Stomach (tissue), 9 donors: ENCODE data around the gene SYT2. TPM values are rescaled to one million over a fixed set of nuclear protein-coding genes. Genes with fewer than 3 reads are reported as not detected.

Experiments
- DNase-seq, 2 donors: peaks; one replicate each; pipeline versions ENCODE4 v3.0.0 to v3.0.0-alpha.2; 2013 to 2019
- H3K27ac ChIP-seq, 5 donors: fragments of 200-600 bp in 4 of 5; sonication (generic) in 4 of 5; one replicate each; pipeline ENCODE4 v1.5.1; 2013 to 2019; ENCODE audit warnings: mild to moderate bottlenecking in 1 of 5, moderate library complexity in 1 of 5
- H3K27me3 ChIP-seq, 3 donors: fragments of 200-600 bp; sonication (generic); one replicate each; pipeline ENCODE4 v1.5.1; 2017 to 2019; ENCODE audit warnings: mixed run types in 1 of 3
- H3K36me3 ChIP-seq, 4 donors: fragments of 200-600 bp; sonication (generic); 1 replicate in 3 of 4; 2 replicates in 1 of 4; pipeline ENCODE4 v1.5.1; 2016 to 2019
- H3K4me1 ChIP-seq, 4 donors: fragments of 200-600 bp; sonication (generic); one replicate each; pipeline ENCODE4 v1.5.1; 2016 to 2019
- H3K4me3 ChIP-seq, 4 donors: fragments of 200-600 bp; sonication (generic) in 3 of 4; one replicate each; pipeline ENCODE4 v1.5.1; 2016 to 2019; ENCODE audit warnings: mild to moderate bottlenecking in 1 of 4
- H3K9me3 ChIP-seq, 4 donors: fragments of 200-600 bp; sonication (generic); one replicate each; pipeline ENCODE4 v1.5.1; 2016 to 2019
- CTCF ChIP-seq, 7 experiments: fragments of 450-650 bp in 4 of 7; fragments of 200-600 bp in 3 of 7; sonication (generic) in 3 of 7; IDR thresholded peaks; one replicate each; pipeline ENCODE4 v1.5.1; 2016 to 2019; ENCODE audit warnings: antibody characterized with exemption in 7 of 7, control low read depth in 2 of 7, mild to moderate bottlenecking in 1 of 7
- EP300 ChIP-seq: sonication (generic); formaldehyde crosslinking; IDR thresholded peaks from one replicate; pipeline ENCODE4 v1.6.1; 2017; ENCODE audit warnings: antibody characterized with exemption
- POLR2A ChIP-seq, 4 donors: fragments of 450-650 bp; IDR thresholded peaks; one replicate each; pipeline ENCODE4 v1.6.1; 2016; ENCODE audit warnings: antibody characterized with exemption in 4 of 4, control low read depth in 2 of 4, mild to moderate bottlenecking in 1 of 4, moderate library complexity in 1 of 4
- POLR2AphosphoS5 ChIP-seq, 3 donors: sonication (generic); formaldehyde crosslinking; IDR thresholded peaks; one replicate each; pipeline ENCODE4 v1.6.1; 2016; ENCODE audit warnings: antibody characterized with exemption in 3 of 3
- WGBS, 5 donors: extraction: QIAGEN DNeasy Blood & Tissue Kit in 3 of 5; methylation state at CpG; one replicate each; pipeline versions ENCODE4 v1.1.5 to v1.1.7; 2013 to 2018; 5-methylcytosine and 5-hydroxymethylcytosine counted together
- intact Hi-C: fragments of 100-400 bp; cut with DNase I; formaldehyde crosslinking; loops from one replicate; pipeline ENCODE4 v1.15.1; 2023; ENCODE audit warnings: low total_unique reads
- polyA plus RNA-seq, 3 donors: library from polyadenylated mRNA; stranded (reverse); fragments of 200-250 nt; gene quantifications; one replicate each; pipeline ENCODE4 v1.2.3, GENCODE V29; 2013
- total RNA-seq, 5 donors: library from RNA; depleted of rRNA; stranded (reverse); fragments of >200 nt; gene quantifications; one replicate each; pipeline versions ENCODE4 v1.1.0 to v1.2.3, GENCODE V29; 2014 to 2016
- donor health status: healthy with polysubstance abuse.
- donor health status: Bipolar disorder and iron deficiency.
- donor health status: healthy.

The SYT2 gene
- total and polyA plus RNA-seq, 8 donors, result 0.18 to 0.29 TPM; not detected in 6

GRCh38 chr1:202689493-202690342 lies 20.5 kb downstream of the SYT2 start:
- H3K9me3 ChIP-seq, result no peaks in the 10 kb centered on the region
- no peaks in the 10 kb centered on the region for H3K4me1 ChIP-seq
- WGBS, 5 donors, result 67 to 75% (median 70%) methylated on average over 9 of the region's 9 CpGs
- H3K4me3 ChIP-seq, result no peak overlapping the region
- TF ChIP-seq CTCF (IDR thresholded peaks at IDR 0.05) (no peak), POLR2AphosphoS5 (IDR thresholded peaks at IDR 0.05) (no peak), POLR2A (IDR thresholded peaks at IDR 0.05) (no peak), EP300 (no peak)
- peaks cover 0 to 81% (median 5%) of the 10 kb centered on the region in 3 donors for H3K27me3 ChIP-seq
- intact Hi-C loops, result no loop called here
- no peak for DNase-seq
- H3K36me3 ChIP-seq, result no peaks in the 10 kb centered on the region
- H3K27ac ChIP-seq, result no peak overlapping the region

GRCh38 chr1:202689082-202689481 lies 21.2 kb downstream of the SYT2 start:
- WGBS, 5 donors, result 57 to 82% (median 64%) methylated on average over 2 to 3 of the region's 3 CpGs

GRCh38 chr1:202688401-202688800 lies 21.9 kb downstream of the SYT2 start:
- peaks cover 0 to 75% (median 5%) of the 10 kb centered on the region in 3 donors for H3K27me3 ChIP-seq
- H3K9me3 ChIP-seq, result no peaks in the 10 kb centered on the region
- WGBS, 5 donors, result 69 to 79% (median 75%) methylated on average over 7 of the region's 7 CpGs
- no peak overlapping the region for H3K4me3 ChIP-seq
- H3K4me1 ChIP-seq, result no peaks in the 10 kb centered on the region
- H3K36me3 ChIP-seq, result no peaks in the 10 kb centered on the region
- H3K27ac ChIP-seq, result no peak overlapping the region
- intact Hi-C loops, result no loop called here
- DNase-seq, result no peak
- no peak for TF ChIP-seq POLR2AphosphoS5 (IDR thresholded peaks at IDR 0.05)
- no peak for TF ChIP-seq EP300
- no peak for TF ChIP-seq CTCF (IDR thresholded peaks at IDR 0.05)
- no peak for TF ChIP-seq POLR2A (IDR thresholded peaks at IDR 0.05)

More at GRCh38 chr1:202689082-202689481, 21.2 kb downstream of the SYT2 start:
- Histone ChIP-seq H3K36me3 (no peaks in the 10 kb centered on the region), H3K9me3 (no peaks in the 10 kb centered on the region), H3K27ac (no peak overlapping the region), H3K27me3 (peaks cover 0 to 78% (median 5%) of the 10 kb centered on the region in 3 donors), H3K4me3 (no peak overlapping the region), H3K4me1 (no peaks in the 10 kb centered on the region)
- DNase-seq, result no peak
- no peak for TF ChIP-seq CTCF (IDR thresholded peaks at IDR 0.05)
- no peak for TF ChIP-seq POLR2AphosphoS5 (IDR thresholded peaks at IDR 0.05)
- no peak for TF ChIP-seq POLR2A (IDR thresholded peaks at IDR 0.05)
- no peak for TF ChIP-seq EP300
- intact Hi-C loops, result no loop called here

- peaks cover 0 to 80% (median 5%) of the 10 kb centered on the region in 3 donors for H3K27me3 ChIP-seq
- H3K4me1 ChIP-seq, result no peaks in the 10 kb centered on the region
- no peaks in the 10 kb centered on the region for H3K9me3 ChIP-seq
- intact Hi-C loops, result no loop called here
- H3K36me3 ChIP-seq, result no peaks in the 10 kb centered on the region
- DNase-seq, result no peak
- no peak overlapping the region for H3K4me3 ChIP-seq
- no peak for TF ChIP-seq CTCF (IDR thresholded peaks at IDR 0.05)
- TF ChIP-seq POLR2AphosphoS5 (IDR thresholded peaks at IDR 0.05), result no peak
- no peak for TF ChIP-seq POLR2A (IDR thresholded peaks at IDR 0.05)
- no peak for TF ChIP-seq EP300
- H3K27ac ChIP-seq, result no peak overlapping the region
- 68 to 82% (median 79%) methylated on average over 3 of the region's 3 CpGs for WGBS, 5 donors
These were observed 22.5 kb downstream of the SYT2 start for GRCh38 chr1:202687798-202688197.
